ENCODE data around the gene SPATA33. TPM values are rescaled to one million over a fixed set of nuclear protein-coding genes. Genes with fewer than 3 reads are reported as not detected.
A peak's percentile ranks its signal among the peaks of the same experiment; 100 is the strongest.

The SPATA33 gene
- total RNA-seq, 1 donor from 2014 or later = 42.6 TPM

DNA sequence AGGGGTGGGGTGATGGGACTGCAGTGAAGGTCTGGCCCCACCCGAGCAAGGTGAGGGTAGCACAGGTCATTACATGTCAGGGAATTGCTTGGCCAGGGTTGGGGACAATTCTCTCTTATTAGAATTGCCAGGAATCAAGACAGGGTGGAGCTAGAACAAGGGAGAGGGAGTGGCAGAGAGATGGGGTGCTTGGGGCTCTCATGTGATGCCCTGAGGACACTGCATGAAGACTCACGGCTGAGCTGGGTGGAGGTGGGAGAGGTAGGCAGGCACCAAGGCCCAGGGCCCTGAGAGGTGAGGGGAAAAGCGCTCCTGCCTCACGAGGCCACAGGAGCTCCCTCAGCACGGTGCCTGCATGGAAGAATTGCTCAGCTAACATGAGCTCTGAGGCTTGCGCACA lies 40.6 kb upstream of the SPATA33 start:
- DNase-seq (ENCODE audit: low read depth, low spot score) = no peak
- H3K4me1 Mint-ChIP-seq = peaks cover 14% of the 10 kb centered on the region
- TF ChIP-seq, protein P1, sequence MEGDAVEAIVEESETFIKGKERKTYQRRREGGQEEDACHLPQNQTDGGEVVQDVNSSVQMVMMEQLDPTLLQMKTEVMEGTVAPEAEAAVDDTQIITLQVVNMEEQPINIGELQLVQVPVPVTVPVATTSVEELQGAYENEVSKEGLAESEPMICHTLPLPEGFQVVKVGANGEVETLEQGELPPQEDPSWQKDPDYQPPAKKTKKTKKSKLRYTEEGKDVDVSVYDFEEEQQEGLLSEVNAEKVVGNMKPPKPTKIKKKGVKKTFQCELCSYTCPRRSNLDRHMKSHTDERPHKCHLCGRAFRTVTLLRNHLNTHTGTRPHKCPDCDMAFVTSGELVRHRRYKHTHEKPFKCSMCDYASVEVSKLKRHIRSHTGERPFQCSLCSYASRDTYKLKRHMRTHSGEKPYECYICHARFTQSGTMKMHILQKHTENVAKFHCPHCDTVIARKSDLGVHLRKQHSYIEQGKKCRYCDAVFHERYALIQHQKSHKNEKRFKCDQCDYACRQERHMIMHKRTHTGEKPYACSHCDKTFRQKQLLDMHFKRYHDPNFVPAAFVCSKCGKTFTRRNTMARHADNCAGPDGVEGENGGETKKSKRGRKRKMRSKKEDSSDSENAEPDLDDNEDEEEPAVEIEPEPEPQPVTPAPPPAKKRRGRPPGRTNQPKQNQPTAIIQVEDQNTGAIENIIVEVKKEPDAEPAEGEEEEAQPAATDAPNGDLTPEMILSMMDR (conservative IDR thresholded peaks at IDR 0.05) = no peak
- no peak overlapping the region for H3K4me3 Mint-ChIP-seq
- H3K27ac Mint-ChIP-seq (ENCODE audit: unreplicated experiment) = no peak overlapping the region
- no peaks in the 10 kb centered on the region for H3K9me3 Mint-ChIP-seq
- no peaks in the 10 kb centered on the region for H3K36me3 Mint-ChIP-seq (ENCODE audit: low read depth)
- no peaks in the 10 kb centered on the region for H3K27me3 Mint-ChIP-seq (ENCODE audit: low read depth)

DNA sequence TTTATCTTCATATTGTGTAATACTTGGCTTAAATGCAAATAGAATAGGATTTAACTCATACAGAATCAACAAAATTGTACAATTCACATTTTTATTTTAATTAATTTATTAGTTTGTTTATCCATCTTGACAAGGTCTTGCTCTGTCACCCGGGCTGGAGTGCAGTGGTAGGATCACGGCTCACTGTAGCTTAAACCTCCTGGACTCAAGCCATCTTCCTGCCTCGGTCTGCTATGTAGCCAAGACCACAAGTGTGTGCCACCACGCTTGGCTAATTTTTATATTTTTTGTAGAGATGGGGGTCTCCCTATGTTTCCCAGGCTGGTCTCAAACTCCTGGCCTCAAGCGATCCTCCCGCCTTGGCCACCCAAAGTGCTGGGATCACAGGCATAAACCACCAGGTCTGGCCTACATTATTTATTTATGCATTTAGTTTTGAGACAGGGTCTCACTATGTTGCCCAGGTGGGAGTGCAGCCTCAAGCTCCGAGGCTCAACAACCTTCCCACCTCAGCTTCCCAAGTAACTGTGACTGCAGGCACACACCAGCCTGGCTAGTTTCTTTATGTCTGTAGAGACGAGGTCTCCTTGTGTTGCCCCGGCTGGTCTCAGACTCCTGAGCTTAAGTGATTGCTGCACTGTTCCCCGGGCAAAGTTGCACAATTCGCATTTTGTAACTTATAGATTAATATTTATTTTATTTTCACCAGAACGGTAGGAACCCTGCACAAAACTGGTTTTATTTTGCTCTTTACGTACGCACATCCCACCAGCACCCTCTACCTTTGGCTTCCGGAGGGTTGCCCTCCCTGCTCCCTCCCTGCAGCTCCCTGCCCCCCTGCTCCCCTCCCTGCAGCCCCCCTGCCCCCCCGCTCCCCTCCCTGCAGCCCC lies 39.3 kb upstream of the SPATA33 start:
- peaks cover under 1% of the 10 kb centered on the region for H3K27me3 Mint-ChIP-seq (ENCODE audit: low read depth)
- H3K27ac Mint-ChIP-seq (ENCODE audit: unreplicated experiment) = no peak overlapping the region
- H3K4me1 Mint-ChIP-seq = peaks cover 12% of the 10 kb centered on the region
- DNase-seq (ENCODE audit: low read depth, low spot score) = no peak
- no peaks in the 10 kb centered on the region for H3K36me3 Mint-ChIP-seq (ENCODE audit: low read depth)
- no peaks in the 10 kb centered on the region for H3K9me3 Mint-ChIP-seq
- TF ChIP-seq, protein P1 (conservative IDR thresholded peaks at IDR 0.05) = no peak
- H3K4me3 Mint-ChIP-seq = no peak overlapping the region

DNA sequence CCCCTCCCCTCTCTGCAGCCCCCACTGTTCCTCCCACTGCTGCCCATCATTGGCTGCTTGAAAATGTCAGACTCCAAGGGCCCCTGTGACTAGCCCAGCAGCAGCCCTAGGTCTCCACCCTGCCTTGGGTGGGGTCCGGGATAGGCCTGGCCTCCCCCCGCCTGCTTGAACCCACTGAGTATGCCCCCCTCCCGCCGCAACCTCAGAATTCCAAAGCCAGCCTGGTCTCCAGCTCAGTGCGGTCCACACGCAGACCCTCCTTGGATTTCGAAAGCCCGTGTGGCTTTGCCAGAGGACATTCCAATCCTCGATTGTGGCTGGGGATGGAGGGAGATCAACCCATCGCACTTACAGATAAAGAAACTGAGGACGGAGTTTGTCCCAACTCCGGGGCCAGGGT lies 37.8 kb upstream of the SPATA33 start:
- Mint-ChIP-seq H3K36me3 (ENCODE audit: low read depth) (no peaks in the 10 kb centered on the region), H3K9me3 (no peaks in the 10 kb centered on the region), H3K27ac (ENCODE audit: unreplicated experiment) (no peak overlapping the region), H3K4me1 (peaks cover 24% of the 10 kb centered on the region), H3K27me3 (ENCODE audit: low read depth) (peaks cover 9% of the 10 kb centered on the region), H3K4me3 (no peak overlapping the region)
- DNase-seq (ENCODE audit: low read depth, low spot score) = no peak
- TF ChIP-seq, protein P1 (conservative IDR thresholded peaks at IDR 0.05) = no peak

DNA sequence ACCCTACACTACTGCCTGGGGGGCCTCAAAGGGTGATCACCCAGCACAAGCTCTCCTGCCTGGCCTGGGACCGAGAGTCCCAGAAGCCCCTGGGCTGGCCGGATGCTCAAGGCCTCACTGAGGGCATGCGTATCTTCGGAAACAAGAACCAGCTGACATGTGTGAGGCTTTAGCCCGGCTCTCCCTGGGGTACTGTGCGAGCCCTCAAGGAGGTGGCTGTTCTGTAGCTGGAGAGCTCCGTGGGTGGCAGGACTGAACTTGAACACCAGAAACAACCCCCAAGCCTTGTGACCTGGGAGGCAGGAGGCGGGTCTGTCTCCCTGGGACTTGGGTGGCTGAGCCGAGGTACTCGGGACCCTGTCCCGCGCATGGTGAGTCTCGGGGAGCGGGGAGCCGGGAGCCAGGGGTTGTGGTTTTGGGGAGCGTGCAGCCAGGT lies 37.2 kb upstream of the SPATA33 start:
- DNase-seq (ENCODE audit: low read depth, low spot score) = no peak
- H3K4me1 Mint-ChIP-seq = peaks cover 28% of the 10 kb centered on the region
- H3K27ac Mint-ChIP-seq (ENCODE audit: unreplicated experiment) = peak overlapping the region; percentile 12
- TF ChIP-seq, protein P1 (conservative IDR thresholded peaks at IDR 0.05) = no peak
- H3K9me3 Mint-ChIP-seq = no peaks in the 10 kb centered on the region
- H3K27me3 Mint-ChIP-seq (ENCODE audit: low read depth) = peaks cover 9% of the 10 kb centered on the region
- H3K36me3 Mint-ChIP-seq (ENCODE audit: low read depth) = no peaks in the 10 kb centered on the region
- H3K4me3 Mint-ChIP-seq = no peak overlapping the region

DNA sequence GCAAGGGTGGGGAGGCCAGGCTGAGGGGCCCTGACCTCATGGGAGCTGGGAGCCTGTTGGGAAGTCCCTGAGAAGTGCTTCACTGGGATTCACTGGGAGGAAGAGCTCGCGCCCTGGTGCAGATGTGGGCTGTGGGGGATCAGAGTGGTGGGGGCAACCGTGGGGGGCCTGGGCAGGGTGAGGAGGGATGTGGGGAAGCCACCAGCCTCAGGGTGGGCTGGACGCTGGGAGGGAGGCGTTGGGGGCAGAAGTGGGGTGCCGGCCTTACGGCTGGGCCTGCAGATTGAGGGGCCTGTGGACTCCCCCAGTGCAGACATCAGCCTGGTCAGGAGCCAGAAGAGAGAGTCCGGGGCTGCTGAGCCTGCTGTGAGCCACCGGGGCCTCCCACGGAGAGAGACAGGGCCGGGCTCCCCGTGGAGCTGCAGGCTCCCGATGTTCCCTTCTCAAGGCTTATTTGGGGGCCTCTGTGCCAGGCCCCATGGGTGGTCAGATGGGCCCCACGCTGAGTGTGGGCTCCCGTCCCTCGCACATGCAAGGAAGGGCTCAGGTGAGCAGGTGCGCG lies 36.4 kb upstream of the SPATA33 start:
- H3K36me3 Mint-ChIP-seq (ENCODE audit: low read depth) = no peaks in the 10 kb centered on the region
- TF ChIP-seq, protein P1 (conservative IDR thresholded peaks at IDR 0.05) = no peak
- peaks cover 9% of the 10 kb centered on the region for H3K27me3 Mint-ChIP-seq (ENCODE audit: low read depth)
- H3K27ac Mint-ChIP-seq (ENCODE audit: unreplicated experiment) = no peak overlapping the region
- DNase-seq (ENCODE audit: low read depth, low spot score) = no peak
- H3K4me1 Mint-ChIP-seq = peaks cover 28% of the 10 kb centered on the region
- H3K9me3 Mint-ChIP-seq = no peaks in the 10 kb centered on the region
- no peak overlapping the region for H3K4me3 Mint-ChIP-seq
